ENCODE results near the gene UBALD1. TPM values are rescaled to one million over a fixed set of nuclear protein-coding genes. Genes with fewer than 3 reads are reported as not detected.

The UBALD1 gene
- polyA plus RNA-seq, 3 donors: 10.0 to 12.1 (median 10.2) TPM

GRCh38 chr16:4564661-4565267 lies 49.9 kb downstream of the UBALD1 start:
- DNase-seq (ENCODE audit: low read depth in 3 of 3, low spot score in 2 of 3): no peak

- DNase-seq (ENCODE audit: low read depth in 3 of 3, low spot score in 2 of 3): no peak
Observed at GRCh38 chr16:4561596-4561995, 53.1 kb downstream of the UBALD1 start.

Other genes starting within 250 kb of the UBALD1 start
- 10 to 100 TPM; 31.7 to 40.6 (median 32.9) TPM for gene VASN, start 243.0 kb downstream of the UBALD1 start, polyA plus RNA-seq (ENCODE audit: insufficient read length in 3 of 3)
- gene CORO7, start 198.3 kb downstream of the UBALD1 start, polyA plus RNA-seq (ENCODE audit: insufficient read length in 3 of 3): 10 to 100 TPM; 14.3 to 17.2 (median 14.3) TPM
- 10 to 100 TPM; 31.3 to 35.9 (median 34.8) TPM for gene DNAJA3, start 189.0 kb downstream of the UBALD1 start, polyA plus RNA-seq (ENCODE audit: insufficient read length in 3 of 3)
- gene NMRAL1, start 140.3 kb downstream of the UBALD1 start, polyA plus RNA-seq (ENCODE audit: insufficient read length in 3 of 3): 10 to 100 TPM; 31.4 to 44.2 (median 37.3) TPM
- 10 to 100 TPM; 47.3 to 49.0 (median 48.3) TPM for gene HMOX2, start 138.5 kb downstream of the UBALD1 start, polyA plus RNA-seq (ENCODE audit: insufficient read length in 3 of 3)
- 10 to 100 TPM; 19.8 to 30.6 (median 26.2) TPM for gene CDIP1, start 76.1 kb downstream of the UBALD1 start, polyA plus RNA-seq (ENCODE audit: insufficient read length in 3 of 3)
- under 1 TPM; 0.08 to 0.26 (median 0.18) TPM for gene C16orf96, start 58.5 kb downstream of the UBALD1 start, polyA plus RNA-seq (ENCODE audit: insufficient read length in 3 of 3)
- 10 to 100 TPM; 35.5 to 42.6 (median 35.8) TPM for gene MGRN1, start 9.9 kb upstream of the UBALD1 start, polyA plus RNA-seq (ENCODE audit: insufficient read length in 3 of 3)
- 10 to 100 TPM; 33.1 to 42.0 (median 38.4) TPM for gene NUDT16L1, start 78.7 kb upstream of the UBALD1 start, polyA plus RNA-seq (ENCODE audit: insufficient read length in 3 of 3)
- gene ANKS3, start 119.4 kb upstream of the UBALD1 start, polyA plus RNA-seq (ENCODE audit: insufficient read length in 3 of 3): 10 to 100 TPM; 17.0 to 19.7 (median 18.9) TPM
- 1 to 10 TPM; 1.2 to 2.3 (median 1.8) TPM for gene DNAAF8, start 119.6 kb upstream of the UBALD1 start, polyA plus RNA-seq (ENCODE audit: insufficient read length in 3 of 3)
- gene ZNF500, start 152.3 kb upstream of the UBALD1 start, polyA plus RNA-seq (ENCODE audit: insufficient read length in 3 of 3): 10 to 100 TPM; 12.4 to 13.7 (median 13.4) TPM
- gene SEPTIN12, start 173.5 kb upstream of the UBALD1 start, polyA plus RNA-seq (ENCODE audit: insufficient read length in 3 of 3): under 1 TPM in 1 of 3 donors, not detected in 2; 0.19 TPM
- gene SMIM22, start 180.5 kb upstream of the UBALD1 start, polyA plus RNA-seq (ENCODE audit: insufficient read length in 3 of 3): 10 to 100 TPM in 1 of 3 donors, 1 to 10 TPM in 2; 4.3 to 11.0 (median 9.4) TPM
- 10 to 100 TPM; 29.0 to 32.3 (median 31.4) TPM for gene ROGDI, start 187.7 kb upstream of the UBALD1 start, polyA plus RNA-seq (ENCODE audit: insufficient read length in 3 of 3)
- 100 to 1,000 TPM; 130 to 138 (median 134) TPM for gene GLYR1, start 232.4 kb upstream of the UBALD1 start, polyA plus RNA-seq (ENCODE audit: insufficient read length in 3 of 3)
- 10 to 100 TPM; 30.1 to 35.4 (median 33.0) TPM for gene UBN1, start 232.6 kb upstream of the UBALD1 start, polyA plus RNA-seq (ENCODE audit: insufficient read length in 3 of 3)

Measured in right renal cortex interstitium (tissue), 3 donors.